A673 (cell line): ENCODE data around the gene GATA2. TPM values are rescaled to one million over a fixed set of nuclear protein-coding genes. Genes with fewer than 3 reads are reported as not detected.

Experiments
- BruUV-seq: library from RNA; stranded (reverse); fragments of 400-500 nt; replicated peaks from 2 replicates; lab custom pipeline; 2021; lab: Mats Ljungman, UMichigan
- CTCF ChIA-PET: fragments of 300-600 bp; sonication (Branson Sonifier 250); formaldehyde crosslinking; loops from one replicate; lab custom pipeline; 2022; ENCODE audit warnings: antibody characterized with exemption; lab: Charles Lee
- POLR2A ChIA-PET: fragments of 300-600 bp; sonication (Branson Sonifier 250); formaldehyde crosslinking; loops from one replicate; lab custom pipeline; 2022; ENCODE audit warnings: antibody characterized with exemption; ENCODE audit not compliant: low non-redundant PET; lab: Charles Lee
- DNase-seq: peaks from one replicate; pipeline ENCODE4 v3.0.0-alpha.2; 2015; ENCODE audit warnings: low spot score
- H3K27ac ChIP-seq: fragments of 200-600 bp; sonication (generic); 2 replicates; pipeline ENCODE4 v1.5.1; 2016; ENCODE audit warnings: mixed run types, low read depth, mild to moderate bottlenecking, mixed read lengths, antibody characterized with exemption, low read length; ENCODE audit not compliant: poor library complexity, severe bottlenecking
- H3K27me3 ChIP-seq: fragments of 200-600 bp; sonication (generic); replicated peaks from 2 replicates; pipeline ENCODE4 v1.6.1; 2017; ENCODE audit warnings: mixed run types, low read depth, mild to moderate bottlenecking, mixed read lengths, antibody characterized with exemption, low read length; ENCODE audit not compliant: insufficient read depth, poor library complexity
- H3K36me3 ChIP-seq: fragments of 200-600 bp; sonication (generic); 2 replicates; pipeline ENCODE4 v1.6.1; 2016; ENCODE audit warnings: mixed run types, mild to moderate bottlenecking, mixed read lengths, antibody characterized with exemption, low read length; ENCODE audit not compliant: insufficient read depth, poor library complexity, severe bottlenecking
- H3K4me1 ChIP-seq: fragments of 200-600 bp; sonication (generic); 2 replicates; pipeline ENCODE4 v1.6.1; 2017; ENCODE audit warnings: mixed run types, mild to moderate bottlenecking, mixed read lengths, antibody characterized with exemption, low read length; ENCODE audit not compliant: insufficient read depth, poor library complexity, severe bottlenecking
- H3K4me3 ChIP-seq: fragments of 200-600 bp; sonication (generic); 2 replicates; pipeline ENCODE4 v1.5.1; 2016; ENCODE audit warnings: low read depth, mixed run types, mild to moderate bottlenecking, mixed read lengths, low read length; ENCODE audit not compliant: poor library complexity, severe bottlenecking
- H3K9me3 ChIP-seq: fragments of 200-600 bp; sonication (generic); 2 replicates; pipeline ENCODE4 v1.6.1; 2016; ENCODE audit warnings: mixed run types, low read depth, mild to moderate bottlenecking, mixed read lengths, antibody characterized with exemption, low read length; ENCODE audit not compliant: poor library complexity, severe bottlenecking
- CTCF ChIP-seq: fragments of 300-800, 200-600 bp; sonication (generic); conservative IDR thresholded peaks from 2 replicates; pipeline ENCODE4 v1.5.1; 2017; ENCODE audit warnings: low read depth, mild to moderate bottlenecking, antibody characterized with exemption, low read length, moderate library complexity, mixed read lengths
- EZH2 ChIP-seq: fragments of 200-600 bp; sonication (generic); IDR thresholded peaks from 2 replicates; pipeline ENCODE4 v1.6.1; 2017; ENCODE audit warnings: borderline replicate concordance, low read depth, mild to moderate bottlenecking, mixed read lengths, antibody characterized with exemption, low read length; ENCODE audit not compliant: poor library complexity, severe bottlenecking
- intact Hi-C: fragments of 100-400 bp; cut with micrococcal nuclease; formaldehyde crosslinking; loops from one replicate; pipeline ENCODE4 v1.10.0; 2022; ENCODE audit not compliant: unreplicated experiment
- total RNA-seq: library from RNA; stranded (reverse); gene quantifications from 2 replicates; pipeline ENCODE4 v1.2.3, GENCODE V29; 2021

Gene GATA2
- total RNA-seq, 1 experiment from 2014 or later: 19.4 TPM

- ChIA-PET CTCF (interaction anchor here (1.0 kb wide), 1 partner anchor 355 kb away, joined by 3 read pairs; no protein-coding TSS in a partner anchor), POLR2A (no interaction called here)
- intact Hi-C loops: no loop called here
- Histone ChIP-seq H3K4me1 (peaks cover 2% of the 10 kb centered on the region), H3K27ac (no peak overlapping the region), H3K27me3 (no peaks in the 10 kb centered on the region), H3K9me3 (no peaks in the 10 kb centered on the region), H3K36me3 (no peaks in the 10 kb centered on the region), H3K4me3 (no peak overlapping the region)
- TF ChIP-seq EZH2: no peak
- no peak for TF ChIP-seq CTCF
- no peak for DNase-seq
- BruUV-seq: no TSS peak
Measured at GRCh38 chr3:128430731-128431130, 62.3 kb downstream of the GATA2 start.

DNA sequence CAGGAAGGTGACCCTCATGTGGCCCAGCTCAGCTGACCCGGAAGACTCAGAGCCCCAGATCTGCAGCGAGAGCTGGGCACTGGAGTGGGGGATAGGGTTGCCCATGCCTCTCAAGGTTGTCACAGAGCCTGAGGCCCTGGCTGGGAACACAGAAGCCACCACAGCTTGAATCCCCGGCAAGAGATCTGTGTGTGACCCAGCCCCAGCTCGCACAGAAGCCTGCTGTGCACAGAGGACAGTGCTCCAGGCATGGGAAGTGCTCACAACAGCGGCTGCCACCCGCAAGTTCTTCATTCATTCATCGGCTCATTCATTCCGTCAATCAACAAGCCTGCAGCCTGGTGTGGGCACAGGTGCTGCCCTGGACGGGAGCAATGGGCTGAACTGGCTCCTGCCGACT lies 62.7 kb downstream of the GATA2 start:
- ChIA-PET POLR2A (no interaction called here), CTCF (interaction anchor here (1.0 kb wide), 1 partner anchor 355 kb away, joined by 3 read pairs; no protein-coding TSS in a partner anchor)
- TF ChIP-seq CTCF (no peak), EZH2 (no peak)
- Histone ChIP-seq H3K4me3 (no peak overlapping the region), H3K4me1 (peaks cover 2% of the 10 kb centered on the region), H3K9me3 (no peaks in the 10 kb centered on the region), H3K36me3 (no peaks in the 10 kb centered on the region), H3K27ac (no peak overlapping the region), H3K27me3 (no peaks in the 10 kb centered on the region)
- no TSS peak for BruUV-seq
- DNase-seq: no peak
- intact Hi-C loops: no loop called here

- POLR2A ChIA-PET: no interaction called here
Measured at GRCh38 chr3:128429751-128430150, 63.2 kb downstream of the GATA2 start.

More at GRCh38 chr3:128429751-128430150, 63.2 kb downstream of the GATA2 start:
- TF ChIP-seq EZH2 (no peak), CTCF (no peak)
- Histone ChIP-seq H3K36me3 (no peaks in the 10 kb centered on the region), H3K27me3 (no peaks in the 10 kb centered on the region), H3K4me1 (peaks cover 2% of the 10 kb centered on the region), H3K4me3 (no peak overlapping the region), H3K27ac (no peak overlapping the region), H3K9me3 (no peaks in the 10 kb centered on the region)
- CTCF ChIA-PET: no interaction called here
- intact Hi-C loops: loop anchor here (5.0 kb wide), 1 partner anchor 63 kb away; the partner anchor contains the start of gene GATA2
- DNase-seq: no peak
- no TSS peak for BruUV-seq

Other genes starting within 250 kb of the GATA2 start
- gene DNAJB8, start 26.3 kb downstream of the GATA2 start, total RNA-seq: not detected in 2 replicates
- gene RPN1, start 157.6 kb upstream of the GATA2 start, total RNA-seq: 239 and 254 TPM in 2 replicates
- 245 and 258 TPM in 2 replicates for gene RAB7A, start 233.0 kb upstream of the GATA2 start, total RNA-seq